Activated T-cell treated with anti-CD3 and anti-CD28 coated beads, Interleukin-2, amount 50 U/mL, for 72 hours (primary cell): ENCODE data around the gene SLC43A2. TPM values are rescaled to one million over a fixed set of nuclear protein-coding genes. Genes with fewer than 3 reads are reported as not detected.

Experiments
- ATAC-seq, 2 donors: fragments of 150-1000 bp; cut with Tn5 transposase; replicated peaks in 1 of 2; 2 replicates each; pipeline ENCODE4 v1.10.0; 2021; ENCODE audit warnings: moderate library complexity in 2 of 2, mild to moderate bottlenecking in 1 of 2
- DNase-seq, 2 donors: peaks; one replicate each; pipeline ENCODE4 v3.0.0; 2021 to 2022; ENCODE audit warnings: mixed read lengths in 1 of 2
- H3K27ac Mint-ChIP-seq: one replicate; pipeline ENCODE4 v1.8.0; 2022; ENCODE audit warnings: mild to moderate bottlenecking, moderate library complexity, mixed read lengths
- H3K27me3 Mint-ChIP-seq: one replicate; pipeline ENCODE4 v1.8.0; 2022; ENCODE audit warnings: low read depth, mixed read lengths
- H3K36me3 Mint-ChIP-seq, 2 donors: one replicate each; pipeline ENCODE4 v1.8.0; 2022; ENCODE audit warnings: mixed read lengths in 2 of 2, mild to moderate bottlenecking in 1 of 2; ENCODE audit not compliant: insufficient read depth in 2 of 2
- H3K4me1 Mint-ChIP-seq: one replicate; pipeline ENCODE4 v1.8.0; 2022; ENCODE audit warnings: low read depth, mixed read lengths
- H3K4me3 Mint-ChIP-seq, 2 donors: one replicate each; pipeline ENCODE4 v1.8.0; 2022; ENCODE audit warnings: mild to moderate bottlenecking in 2 of 2, mixed read lengths in 2 of 2, moderate library complexity in 2 of 2
- H3K9me3 Mint-ChIP-seq, 2 donors: one replicate each; pipeline ENCODE4 v1.8.0; 2022; ENCODE audit warnings: mixed read lengths in 2 of 2
- total RNA-seq, 2 donors: library from RNA; stranded (reverse); gene quantifications; one replicate each; pipeline ENCODE4 v1.2.3, GENCODE V29; 2022

SLC43A2 gene
- total RNA-seq, 2 donors from 2014 or later: 3.4 to 3.8 TPM

- Mint-ChIP-seq H3K27me3 (no peaks in the 10 kb centered on the region), H3K9me3 (no peaks in the 10 kb centered on the region), H3K36me3 (no peaks in the 10 kb centered on the region), H3K27ac (no peak overlapping the region), H3K4me1 (peaks cover 12% of the 10 kb centered on the region), H3K4me3 (no peak overlapping the region)
- DNase-seq (no peak), ATAC-seq (no peak)
These were observed 11.0 kb upstream of the SLC43A2 start for GRCh38 chr17:1639549-1640180.

- no peak overlapping the region for H3K27ac Mint-ChIP-seq
- peaks cover 3% of the 10 kb centered on the region for H3K4me1 Mint-ChIP-seq
These were observed 10.1 kb upstream of the SLC43A2 start for GRCh38 chr17:1638624-1639300.

GRCh38 chr17:1638171-1638590 lies 9.5 kb upstream of the SLC43A2 start:
- no peak for DNase-seq
- Mint-ChIP-seq H3K4me3 (no peak overlapping the region), H3K4me1 (peaks cover 3% of the 10 kb centered on the region), H3K9me3 (no peaks in the 10 kb centered on the region), H3K27me3 (no peaks in the 10 kb centered on the region), H3K36me3 (no peaks in the 10 kb centered on the region), H3K27ac (no peak overlapping the region)
- no peak for ATAC-seq

More at GRCh38 chr17:1638624-1639300, 10.1 kb upstream of the SLC43A2 start:
- Mint-ChIP-seq H3K9me3 (no peaks in the 10 kb centered on the region), H3K4me3 (no peak overlapping the region), H3K36me3 (no peaks in the 10 kb centered on the region), H3K27me3 (no peaks in the 10 kb centered on the region)
- ATAC-seq (no peak), DNase-seq (no peak)

- no peak for DNase-seq
- Mint-ChIP-seq H3K36me3 (no peaks in the 10 kb centered on the region), H3K27ac (no peak overlapping the region), H3K27me3 (peaks cover 2% of the 10 kb centered on the region), H3K4me3 (no peak overlapping the region), H3K4me1 (peaks cover 3% of the 10 kb centered on the region), H3K9me3 (no peaks in the 10 kb centered on the region)
- ATAC-seq: no peak
These were observed 8.2 kb upstream of the SLC43A2 start for GRCh38 chr17:1636732-1637285.

- peaks cover 2% of the 10 kb centered on the region for H3K4me1 Mint-ChIP-seq
- H3K27ac Mint-ChIP-seq: no peak overlapping the region
- no peaks in the 10 kb centered on the region for H3K36me3 Mint-ChIP-seq
- no peak for DNase-seq
- no peak overlapping the region for H3K4me3 Mint-ChIP-seq
- ATAC-seq: no peak
- no peaks in the 10 kb centered on the region for H3K9me3 Mint-ChIP-seq
- peaks cover 8% of the 10 kb centered on the region for H3K27me3 Mint-ChIP-seq
These were observed 7.2 kb upstream of the SLC43A2 start for GRCh38 chr17:1635675-1636465.

GRCh38 chr17:1634841-1635650 lies 6.4 kb upstream of the SLC43A2 start:
- ATAC-seq: no peak
- H3K27me3 Mint-ChIP-seq: peaks cover 16% of the 10 kb centered on the region

GRCh38 chr17:1630662-1631061 lies 2.0 kb upstream of the SLC43A2 start:
- no peak for DNase-seq
- no peak for ATAC-seq
- Mint-ChIP-seq H3K9me3 (no peaks in the 10 kb centered on the region), H3K27me3 (peaks cover 35% of the 10 kb centered on the region), H3K4me3 (peak overlapping the region; percentile 67 to 98), H3K27ac (no peak overlapping the region), H3K36me3 (peaks cover 0 to 2% of the 10 kb centered on the region in 2 donors), H3K4me1 (peaks cover 27% of the 10 kb centered on the region)

More at GRCh38 chr17:1634841-1635650, 6.4 kb upstream of the SLC43A2 start:
- Mint-ChIP-seq H3K4me1 (peaks cover 10% of the 10 kb centered on the region), H3K27ac (no peak overlapping the region), H3K36me3 (no peaks in the 10 kb centered on the region), H3K9me3 (no peaks in the 10 kb centered on the region), H3K4me3 (no peak overlapping the region)
- no peak for DNase-seq

GRCh38 chr17:1629504-1630310 lies 1.1 kb upstream of the SLC43A2 start:
- peak; percentile 44 to 52 for ATAC-seq
- H3K4me1 Mint-ChIP-seq: peaks cover 27% of the 10 kb centered on the region
- no peaks in the 10 kb centered on the region for H3K9me3 Mint-ChIP-seq
- H3K27me3 Mint-ChIP-seq: peaks cover 38% of the 10 kb centered on the region
- H3K4me3 Mint-ChIP-seq: peak overlapping the region; percentile 67 to 98
- H3K36me3 Mint-ChIP-seq: peaks cover 0 to 2% of the 10 kb centered on the region in 2 donors
- no peak overlapping the region for H3K27ac Mint-ChIP-seq
- DNase-seq: peak; percentile 89 to 90

- H3K27me3 Mint-ChIP-seq: peaks cover 38% of the 10 kb centered on the region
- H3K27ac Mint-ChIP-seq: peak overlapping the region; percentile 41
- DNase-seq: peak; percentile 87 to 90
- H3K4me1 Mint-ChIP-seq: peaks cover 27% of the 10 kb centered on the region
- peaks cover 0 to 2% of the 10 kb centered on the region in 2 donors for H3K36me3 Mint-ChIP-seq
- ATAC-seq: peak; percentile 83 to 85
- no peaks in the 10 kb centered on the region for H3K9me3 Mint-ChIP-seq
- H3K4me3 Mint-ChIP-seq: peak overlapping the region; percentile 97 to 98
These were observed 346 bp upstream of the SLC43A2 start for GRCh38 chr17:1628856-1629503.

GRCh38 chr17:1627182-1627981 lies 1.3 kb downstream of the SLC43A2 start:
- Mint-ChIP-seq H3K9me3 (no peaks in the 10 kb centered on the region), H3K4me3 (peak overlapping the region; percentile 70 to 74), H3K36me3 (peaks cover 0 to 2% of the 10 kb centered on the region in 2 donors), H3K4me1 (peaks cover 27% of the 10 kb centered on the region), H3K27ac (no peak overlapping the region), H3K27me3 (peaks cover 38% of the 10 kb centered on the region)
- no peak for DNase-seq
- no peak for ATAC-seq

- H3K4me3 Mint-ChIP-seq: no peak overlapping the region
- DNase-seq: no peak
- no peaks in the 10 kb centered on the region for H3K9me3 Mint-ChIP-seq
- H3K27ac Mint-ChIP-seq: no peak overlapping the region
- peaks cover 0 to 2% of the 10 kb centered on the region in 2 donors for H3K36me3 Mint-ChIP-seq
- H3K27me3 Mint-ChIP-seq: peaks cover 32% of the 10 kb centered on the region
- no peak for ATAC-seq
- peaks cover 27% of the 10 kb centered on the region for H3K4me1 Mint-ChIP-seq
These were observed 2.3 kb downstream of the SLC43A2 start for GRCh38 chr17:1626333-1626732.
